ENCODE data around the gene PHF21B. TPM values are rescaled to one million over a fixed set of nuclear protein-coding genes. Genes with fewer than 3 reads are reported as not detected.

Gene PHF21B
- total RNA-seq, 1 donor from 2014 or later: 0.35 TPM

- ATAC-seq: peak; percentile 48
- intact Hi-C loops (cut with micrococcal nuclease): no loop called here
- peak; percentile 17 for DNase-seq
These were observed 120.4 kb downstream of the PHF21B start for GRCh38 chr22:44889255-44889878.

- ATAC-seq (no peak), DNase-seq (no peak)
- intact Hi-C loops (cut with micrococcal nuclease): no loop called here
These were observed 121.1 kb downstream of the PHF21B start for GRCh38 chr22:44888491-44889254.

DNA sequence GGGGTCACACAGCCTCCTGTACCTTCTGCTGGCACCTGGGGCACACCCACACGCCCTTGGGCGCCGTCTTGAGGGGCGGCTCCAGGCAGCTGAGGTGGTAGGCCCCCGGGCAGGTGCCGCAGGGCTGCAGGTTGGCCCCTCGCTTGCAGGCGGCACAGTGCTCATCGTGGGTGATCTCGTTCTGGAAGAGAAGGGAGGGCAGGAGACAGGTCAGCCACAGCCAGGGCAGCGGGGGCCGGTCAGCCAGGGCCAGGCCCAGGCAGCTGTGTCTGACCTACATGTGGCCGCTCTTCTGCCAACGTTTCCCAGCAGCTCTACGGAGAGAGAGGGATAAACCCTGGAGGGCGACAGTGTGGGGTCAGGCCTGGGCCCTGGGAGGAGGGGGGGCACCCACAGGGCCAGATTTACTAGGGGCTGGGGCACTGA is 121.9 kb downstream of the PHF21B start:
- DNase-seq (peak; percentile 19), ATAC-seq (no peak)
- intact Hi-C loops (cut with micrococcal nuclease): no loop called here

DNA sequence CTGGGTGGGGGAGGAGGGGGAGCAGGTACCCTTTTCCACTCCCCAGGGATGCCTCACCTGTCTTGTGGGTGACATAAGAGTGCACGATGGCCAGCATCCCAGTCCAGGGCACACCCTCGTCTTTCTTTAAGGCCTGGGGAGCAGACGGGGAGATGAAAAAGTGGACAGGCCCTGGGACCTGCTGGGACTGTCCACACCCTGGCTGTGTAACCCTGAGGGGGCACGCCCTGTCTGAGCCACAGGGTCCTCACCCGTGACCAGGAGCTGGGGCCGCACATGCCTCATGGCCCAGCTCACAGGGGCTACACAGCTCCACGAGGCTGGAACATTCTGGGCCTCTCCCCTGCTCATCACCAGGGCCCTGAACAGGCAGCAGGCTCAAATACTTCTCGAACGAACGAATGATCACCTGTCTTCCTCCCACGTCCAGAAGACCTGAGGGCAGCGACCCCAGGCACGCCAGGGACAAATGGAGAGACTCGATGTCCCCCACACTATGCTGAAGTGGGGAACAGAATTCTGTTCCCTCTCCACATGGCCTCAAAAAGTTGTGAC is 123.9 kb downstream of the PHF21B start:
- ATAC-seq: no peak
- intact Hi-C loops (cut with micrococcal nuclease): no loop called here
- DNase-seq: peak; percentile 6

- ATAC-seq (no peak), DNase-seq (peak; percentile 11)
- intact Hi-C loops (cut with micrococcal nuclease): no loop called here
These were observed 124.6 kb downstream of the PHF21B start for GRCh38 chr22:44884968-44885805.

- ATAC-seq (no peak), DNase-seq (no peak)
- intact Hi-C loops (cut with micrococcal nuclease): no loop called here
These were observed 125.2 kb downstream of the PHF21B start for GRCh38 chr22:44884562-44884961.

- DNase-seq: no peak
- intact Hi-C loops (cut with micrococcal nuclease): no loop called here
- ATAC-seq: no peak
These were observed 126.8 kb downstream of the PHF21B start for GRCh38 chr22:44883011-44883421.

DNA sequence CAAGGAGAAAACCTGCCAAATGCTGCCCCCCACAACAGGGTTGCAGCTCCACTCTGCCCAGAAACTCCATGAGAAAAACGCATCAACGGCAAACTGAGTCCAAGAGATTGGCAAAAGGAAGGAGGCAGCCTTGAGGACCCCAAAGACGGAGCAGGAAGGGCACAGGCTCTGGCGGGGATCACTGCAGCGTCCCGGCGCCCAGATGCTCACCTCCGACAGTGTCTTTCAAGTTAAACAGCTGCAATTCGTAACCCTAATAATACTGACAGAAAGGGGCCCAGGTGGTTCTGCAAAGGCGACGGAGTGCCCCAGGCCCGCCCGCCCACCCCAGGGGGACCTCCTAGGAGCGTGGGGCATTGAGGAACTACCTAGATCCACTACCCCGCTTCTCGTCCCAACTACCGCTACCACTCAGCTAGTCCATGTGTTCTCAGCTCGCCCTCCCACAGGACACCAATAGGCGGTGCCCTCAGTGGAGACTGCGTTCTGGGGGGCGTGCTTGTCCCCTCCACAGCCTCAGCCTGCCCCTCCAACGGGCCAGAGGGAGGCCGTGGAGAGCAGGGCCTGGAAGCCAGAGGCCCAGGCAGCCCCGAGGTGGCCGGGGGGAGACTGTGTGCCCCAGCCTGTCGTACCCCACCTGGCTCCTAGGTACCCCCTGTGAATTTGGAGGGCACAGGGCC is 127.4 kb downstream of the PHF21B start:
- intact Hi-C loops (cut with micrococcal nuclease): no loop called here
- ATAC-seq: no peak
- DNase-seq: no peak

DNA sequence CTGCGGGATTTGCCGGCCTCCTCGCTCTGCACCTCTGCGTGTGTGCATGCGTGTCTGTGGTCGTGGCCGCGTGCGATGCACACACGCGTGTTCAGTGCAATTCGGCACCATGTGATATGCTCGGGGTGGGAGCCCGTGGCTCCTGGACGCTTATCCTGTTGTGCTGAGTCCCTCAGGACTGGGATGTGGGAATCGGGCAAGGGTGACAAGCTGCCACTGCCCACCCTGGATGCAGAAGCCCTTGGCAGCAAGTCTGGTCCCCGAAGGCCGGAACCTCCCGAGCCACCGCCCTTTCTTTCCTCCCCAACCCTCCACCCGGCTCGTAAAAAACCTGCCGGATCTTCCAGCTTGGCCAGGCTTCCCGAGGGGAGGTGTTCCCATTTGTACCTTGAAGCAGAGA is 128.2 kb downstream of the PHF21B start:
- intact Hi-C loops (cut with micrococcal nuclease): no loop called here
- ATAC-seq: no peak
- no peak for DNase-seq

DNA sequence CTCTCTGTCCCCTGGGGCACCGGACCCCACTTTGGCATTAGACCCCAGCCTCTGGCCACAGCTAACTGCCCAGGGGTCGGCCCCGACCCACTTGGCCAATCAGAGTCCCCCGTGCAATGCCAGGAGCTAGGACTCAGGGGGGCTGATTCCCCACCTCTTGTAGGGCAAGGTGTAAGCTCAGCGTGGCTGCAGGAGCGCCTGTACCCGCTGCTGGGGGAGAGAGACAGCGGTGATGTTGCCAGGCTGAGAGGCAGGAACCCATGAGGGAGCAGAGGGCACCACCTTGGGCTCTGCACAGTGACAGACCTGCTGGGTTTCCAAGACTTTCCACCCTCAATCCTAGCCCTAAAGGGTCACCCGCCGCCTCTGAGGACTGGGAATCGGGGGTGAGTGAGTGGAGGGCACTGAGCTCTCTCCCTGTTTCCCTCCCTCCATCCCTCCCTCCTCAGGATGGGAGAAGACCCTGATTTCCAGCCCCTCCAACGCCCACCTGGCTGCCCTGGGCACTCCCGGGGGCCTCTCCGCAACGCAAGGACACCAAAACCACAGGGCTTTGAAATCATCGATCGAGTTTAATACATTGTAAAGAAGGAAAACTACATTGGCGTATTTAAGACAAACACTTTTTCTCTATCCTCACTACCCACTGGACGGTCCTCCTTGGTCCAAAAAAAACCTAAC is 129.1 kb downstream of the PHF21B start:
- ATAC-seq (no peak), DNase-seq (no peak)
- intact Hi-C loops (cut with micrococcal nuclease): no loop called here

DNA sequence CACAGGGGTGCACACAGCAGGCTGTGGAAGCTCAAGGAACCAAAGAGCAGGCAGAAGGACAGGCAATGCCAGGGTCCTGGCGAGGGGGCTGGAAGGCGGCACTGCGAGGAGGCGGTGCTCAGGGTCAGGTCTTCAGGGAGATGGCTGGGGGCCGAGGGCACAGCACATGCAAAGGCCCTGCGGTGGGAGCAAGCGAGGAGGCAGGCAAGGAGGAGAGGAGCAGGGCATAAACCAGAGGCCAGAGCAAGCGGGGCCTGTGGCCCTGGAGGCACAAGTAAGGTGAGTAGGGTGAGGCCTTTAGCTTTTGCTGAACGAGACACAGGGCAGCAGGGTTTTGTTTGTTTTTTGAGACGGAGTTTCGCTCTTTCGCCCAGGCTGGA is 130.5 kb downstream of the PHF21B start:
- no peak for DNase-seq
- ATAC-seq: no peak
- intact Hi-C loops (cut with micrococcal nuclease): no loop called here

DNA sequence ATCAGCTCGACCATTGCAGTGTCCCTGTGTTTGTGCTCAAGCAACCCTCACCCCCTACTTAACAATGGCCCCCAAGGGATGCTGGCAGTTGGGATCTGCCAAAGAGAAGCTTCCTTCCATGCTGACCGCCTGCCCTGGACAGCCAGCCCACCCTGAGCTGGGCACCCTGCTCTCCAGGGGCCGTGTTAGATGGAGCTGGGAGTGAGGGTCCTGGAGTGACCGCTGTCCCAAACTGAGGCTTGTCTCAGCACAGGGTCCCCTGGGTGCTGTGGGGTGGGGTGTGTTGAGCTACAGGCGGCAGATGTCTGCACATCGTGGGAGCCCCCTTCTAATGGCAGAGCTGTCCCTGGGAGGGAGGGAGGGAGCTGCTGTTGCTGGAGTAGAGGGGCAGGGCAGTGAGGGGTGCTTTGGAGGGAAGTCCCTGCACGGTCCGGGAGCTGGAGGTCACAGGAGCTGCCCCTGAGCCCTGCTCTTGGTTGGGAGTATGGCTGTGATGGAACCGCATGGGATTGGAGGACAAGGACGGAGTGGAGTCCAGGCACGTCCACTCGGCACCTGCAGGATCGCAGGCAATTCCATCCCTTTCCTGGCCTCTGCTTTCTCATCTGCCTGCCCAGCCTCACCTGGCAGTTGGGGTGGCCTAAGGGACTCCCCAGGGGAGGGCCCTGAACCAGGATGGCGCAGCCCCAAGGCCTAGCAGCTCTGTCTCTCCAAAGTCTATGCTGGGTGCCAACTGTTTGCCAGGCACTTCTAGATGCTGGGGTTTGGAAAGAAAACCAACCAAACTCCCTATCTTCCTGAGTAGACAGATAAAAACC is 131.1 kb downstream of the PHF21B start:
- DNase-seq: no peak
- intact Hi-C loops (cut with micrococcal nuclease): no loop called here
- ATAC-seq: no peak

GRCh38 chr22:44876921-44877320 is 132.9 kb downstream of the PHF21B start:
- no peak for DNase-seq
- no peak for ATAC-seq
- intact Hi-C loops (cut with micrococcal nuclease): no loop called here

- intact Hi-C loops (cut with micrococcal nuclease): no loop called here
- no peak for ATAC-seq
- peak; percentile 9 for DNase-seq
These were observed 138.0 kb downstream of the PHF21B start for GRCh38 chr22:44871782-44872181.

- intact Hi-C loops (cut with micrococcal nuclease): no loop called here
- no peak for ATAC-seq
- peak; percentile 2 for DNase-seq
These were observed 139.8 kb downstream of the PHF21B start for GRCh38 chr22:44870021-44870420.

DNA sequence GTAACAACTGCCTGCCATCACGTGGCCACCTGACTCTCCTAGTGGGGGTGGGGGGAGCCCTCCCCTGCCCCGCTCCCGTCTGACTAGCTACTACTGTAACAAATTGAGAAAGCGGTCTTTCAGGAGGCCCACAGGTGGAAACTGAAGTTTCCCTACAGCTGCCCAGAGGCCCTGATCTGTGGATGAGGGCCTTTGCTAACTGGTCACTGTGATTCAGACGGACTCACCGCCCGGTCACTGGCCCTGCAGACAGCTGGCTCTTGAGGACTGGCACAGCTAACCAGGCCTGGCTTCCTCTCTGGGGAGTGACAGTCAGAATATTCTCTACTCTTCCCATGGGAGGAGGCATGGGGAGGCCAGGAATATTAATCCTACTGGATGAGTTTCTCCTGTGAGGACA is 140.6 kb downstream of the PHF21B start:
- ATAC-seq (no peak), DNase-seq (peak; percentile 17)
- intact Hi-C loops (cut with micrococcal nuclease): no loop called here

- ATAC-seq (no peak), DNase-seq (peak; percentile 8)
- intact Hi-C loops (cut with micrococcal nuclease): no loop called here
These were observed 144.4 kb downstream of the PHF21B start for GRCh38 chr22:44865193-44866057.

Data from left ventricle myocardium superior (tissue), 1 donor.